OCI-LY7 (cell line): ENCODE data around the gene SNRNP27. TPM values are rescaled to one million over a fixed set of nuclear protein-coding genes. Genes with fewer than 3 reads are reported as not detected.

Source experiments
- BruUV-seq: library from RNA; stranded (reverse); fragments of 400-500 nt; replicated peaks from 2 replicates; lab custom pipeline; 2021; lab: Mats Ljungman, UMichigan
- CTCF ChIA-PET: fragments of 300-600 bp; sonication (Branson Sonifier 250); formaldehyde crosslinking; loops from one replicate; lab custom pipeline; 2022; ENCODE audit warnings: antibody characterized with exemption; ENCODE audit not compliant: unreplicated experiment; lab: Charles Lee
- POLR2A ChIA-PET: fragments of 300-600 bp; sonication (Branson Sonifier 250); formaldehyde crosslinking; loops from one replicate; lab custom pipeline; 2022; ENCODE audit warnings: antibody characterized with exemption; lab: Charles Lee
- DNase-seq: peaks from one replicate; pipeline ENCODE4 v3.0.0-alpha.2; 2015; ENCODE audit warnings: low spot score
- H2AFZ ChIP-seq: fragments of 200-600 bp; sonication (generic), shearing (Covaris generic); 2 replicates; pipeline ENCODE4 v1.6.1; 2014; ENCODE audit warnings: mild to moderate bottlenecking, antibody characterized with exemption, low read length, moderate library complexity
- H3K27ac ChIP-seq: fragments of 200-600 bp; sonication (generic); 2 replicates; pipeline ENCODE4 v1.5.1; 2014; ENCODE audit warnings: mixed run types, low read depth, mild to moderate bottlenecking, moderate library complexity, low read length, inconsistent platforms; ENCODE audit not compliant: poor library complexity, severe bottlenecking
- H3K36me3 ChIP-seq: fragments of 200-600 bp; sonication (generic); 2 replicates; pipeline ENCODE4 v1.6.1; 2014; ENCODE audit warnings: mild to moderate bottlenecking, antibody characterized with exemption, low read length, moderate library complexity, mixed read lengths; ENCODE audit not compliant: insufficient read depth
- H3K4me1 ChIP-seq: fragments of 200-600 bp; sonication (generic); 2 replicates; pipeline ENCODE4 v1.5.1; 2014; ENCODE audit warnings: mild to moderate bottlenecking, low read length; ENCODE audit not compliant: insufficient read depth, poor library complexity, severe bottlenecking
- H3K4me2 ChIP-seq: fragments of 200-600 bp; sonication (generic); 2 replicates; pipeline ENCODE4 v1.6.1; 2014; ENCODE audit warnings: mild to moderate bottlenecking, low read length
- H3K4me3 ChIP-seq: fragments of 200-600 bp; sonication (generic); 2 replicates; pipeline ENCODE4 v1.5.1; 2014; ENCODE audit warnings: mild to moderate bottlenecking, low read depth, low read length; ENCODE audit not compliant: poor library complexity, severe bottlenecking
- H3K79me2 ChIP-seq: fragments of 200-600 bp; sonication (generic); 2 replicates; pipeline ENCODE4 v1.6.1; 2016; ENCODE audit warnings: low read depth, mild to moderate bottlenecking, low read length, moderate library complexity, mixed read lengths; ENCODE audit not compliant: insufficient read depth
- H3K9me2 ChIP-seq: fragments of 200-600 bp; sonication (generic); 2 replicates; pipeline ENCODE4 v1.6.1; 2016; ENCODE audit warnings: mild to moderate bottlenecking, low read length, mixed read lengths; ENCODE audit not compliant: insufficient read depth
- H3K9me3 ChIP-seq: fragments of 200-600 bp; sonication (generic); 2 replicates; pipeline ENCODE4 v1.6.1; 2014; ENCODE audit warnings: mild to moderate bottlenecking, mixed run types, low read length, mixed read lengths
- H4K20me1 ChIP-seq: fragments of 200-600 bp; sonication (generic); 2 replicates; pipeline ENCODE4 v1.6.1; 2014; ENCODE audit warnings: mild to moderate bottlenecking, antibody characterized with exemption, low read length, moderate library complexity, mixed read lengths; ENCODE audit not compliant: insufficient read depth
- EZH2phosphoT487 ChIP-seq: fragments of 200-600 bp; sonication (generic); IDR thresholded peaks from 2 replicates; pipeline ENCODE4 v1.6.1; 2018; ENCODE audit warnings: low read depth, borderline replicate concordance, mild to moderate bottlenecking, mixed run types, antibody characterized with exemption, low read length, moderate library complexity, mixed read lengths
- intact Hi-C: fragments of 100-400 bp; cut with micrococcal nuclease; formaldehyde crosslinking; loops from one replicate; pipeline ENCODE4 v1.10.0; 2022; ENCODE audit not compliant: unreplicated experiment
- total RNA-seq, 2 experiments: library from RNA; depleted of rRNA in 1 of 2; stranded (reverse); fragments of >200 nt in 1 of 2; shearing (Covaris generic) in 1 of 2; gene quantifications; 2 replicates each; pipeline ENCODE4 v1.2.3, GENCODE V29; 2014 to 2022
- TF ChIP-seq, protein P1 (sequence below): fragments of 200-600 bp; sonication (generic); conservative IDR thresholded peaks from 2 replicates; pipeline ENCODE4 v1.5.1; 2014; ENCODE audit warnings: mild to moderate bottlenecking, antibody characterized with exemption, low read length, moderate library complexity, mixed read lengths

Gene SNRNP27
- total RNA-seq, 2 experiments from 2014 or later = 42.2 to 76.0 TPM

DNA sequence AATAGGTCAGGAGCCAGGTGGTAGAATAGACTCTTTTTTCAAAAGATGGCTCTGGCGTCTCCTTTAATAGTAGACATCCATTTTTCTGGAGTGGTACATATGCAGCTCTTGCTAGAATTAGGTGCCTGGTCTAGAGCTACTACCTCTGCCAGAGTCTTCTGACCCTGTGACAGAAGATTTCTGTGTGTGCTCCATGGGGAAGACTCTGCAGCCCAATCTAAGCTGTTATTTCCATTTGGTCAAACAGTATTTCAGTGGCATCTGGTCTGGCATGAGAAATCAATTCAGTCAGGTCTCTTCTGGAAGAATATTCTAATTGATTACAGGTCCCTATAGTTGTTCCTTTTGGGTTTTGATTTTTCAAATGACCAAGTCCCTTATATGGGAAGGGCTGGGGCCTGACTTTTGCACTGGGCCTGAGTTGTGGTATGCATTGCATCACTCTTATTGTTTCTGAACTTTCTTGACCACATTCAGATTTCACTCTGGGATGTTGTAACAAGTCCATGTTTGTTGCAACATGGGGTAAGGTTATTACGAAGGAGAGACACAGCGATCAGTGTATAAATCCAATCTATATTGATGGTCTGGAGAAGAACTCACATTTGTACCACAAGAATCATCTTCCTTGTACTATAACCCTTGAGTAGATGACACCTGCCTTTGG, 33.2 kb downstream of the SNRNP27 start:
- no peak overlapping the region for H2AFZ ChIP-seq
- POLR2A ChIA-PET = no interaction called here

DNA sequence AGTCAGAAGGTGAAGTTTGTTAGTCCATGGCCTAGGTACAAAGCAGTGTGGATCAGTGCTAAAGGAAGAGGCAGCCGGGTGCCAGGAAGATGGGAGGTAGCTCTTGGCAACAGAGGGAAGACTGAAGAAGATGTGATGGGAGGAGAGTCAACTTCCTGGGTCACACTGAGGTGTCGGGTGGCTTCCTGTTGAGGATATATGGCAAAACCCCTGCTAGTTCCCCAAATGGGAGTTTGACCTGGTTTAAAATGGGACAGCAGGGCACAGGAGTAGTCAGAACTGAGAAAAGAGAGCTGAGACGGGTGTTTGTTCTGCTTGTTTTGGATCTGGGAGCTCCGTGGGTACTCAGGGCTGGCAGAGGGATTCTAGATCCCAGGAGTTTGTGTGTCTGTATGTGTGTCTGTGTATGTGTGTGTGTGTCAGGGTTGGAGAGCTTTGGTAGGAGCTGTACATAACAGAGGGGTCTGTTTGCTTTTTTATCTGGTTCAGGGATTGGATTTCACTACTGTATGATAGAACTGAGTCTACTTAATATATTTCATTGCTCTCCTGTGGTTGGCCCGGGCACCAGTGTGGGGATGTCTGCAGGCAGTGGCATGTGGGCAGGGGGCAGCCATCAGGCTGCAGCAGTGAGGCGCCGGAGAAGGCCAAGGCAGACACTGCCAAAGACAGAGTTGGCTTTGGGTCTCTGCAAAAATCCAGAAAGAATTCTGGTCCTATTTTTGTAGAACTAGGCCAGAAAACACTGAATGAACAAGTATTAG, 38.3 kb downstream of the SNRNP27 start:
- BruUV-seq = no TSS peak

More for the DNA sequence above, 33.2 kb downstream of the SNRNP27 start:
- no peaks in the 10 kb centered on the region for H4K20me1 ChIP-seq
- no peak overlapping the region for H3K4me3 ChIP-seq
- CTCF ChIA-PET = no interaction called here
- no peak overlapping the region for H3K27ac ChIP-seq
- peaks cover 4% of the 10 kb centered on the region for H3K4me1 ChIP-seq
- no peaks in the 10 kb centered on the region for H3K9me3 ChIP-seq
- H3K9me2 ChIP-seq = no peaks in the 10 kb centered on the region
- TF ChIP-seq, protein P1, sequence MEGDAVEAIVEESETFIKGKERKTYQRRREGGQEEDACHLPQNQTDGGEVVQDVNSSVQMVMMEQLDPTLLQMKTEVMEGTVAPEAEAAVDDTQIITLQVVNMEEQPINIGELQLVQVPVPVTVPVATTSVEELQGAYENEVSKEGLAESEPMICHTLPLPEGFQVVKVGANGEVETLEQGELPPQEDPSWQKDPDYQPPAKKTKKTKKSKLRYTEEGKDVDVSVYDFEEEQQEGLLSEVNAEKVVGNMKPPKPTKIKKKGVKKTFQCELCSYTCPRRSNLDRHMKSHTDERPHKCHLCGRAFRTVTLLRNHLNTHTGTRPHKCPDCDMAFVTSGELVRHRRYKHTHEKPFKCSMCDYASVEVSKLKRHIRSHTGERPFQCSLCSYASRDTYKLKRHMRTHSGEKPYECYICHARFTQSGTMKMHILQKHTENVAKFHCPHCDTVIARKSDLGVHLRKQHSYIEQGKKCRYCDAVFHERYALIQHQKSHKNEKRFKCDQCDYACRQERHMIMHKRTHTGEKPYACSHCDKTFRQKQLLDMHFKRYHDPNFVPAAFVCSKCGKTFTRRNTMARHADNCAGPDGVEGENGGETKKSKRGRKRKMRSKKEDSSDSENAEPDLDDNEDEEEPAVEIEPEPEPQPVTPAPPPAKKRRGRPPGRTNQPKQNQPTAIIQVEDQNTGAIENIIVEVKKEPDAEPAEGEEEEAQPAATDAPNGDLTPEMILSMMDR = no peak
- TF ChIP-seq EZH2phosphoT487 = no peak
- DNase-seq = no peak
- intact Hi-C loops = no loop called here
- H3K36me3 ChIP-seq = no peaks in the 10 kb centered on the region
- H3K79me2 ChIP-seq = no peaks in the 10 kb centered on the region
- BruUV-seq = no TSS peak
- no peak overlapping the region for H3K4me2 ChIP-seq

More for the DNA sequence above, 38.3 kb downstream of the SNRNP27 start:
- Histone ChIP-seq H3K4me1 (peaks cover 14% of the 10 kb centered on the region), H4K20me1 (no peaks in the 10 kb centered on the region), H3K79me2 (no peaks in the 10 kb centered on the region), H3K27ac (no peak overlapping the region), H3K36me3 (no peaks in the 10 kb centered on the region), H3K4me3 (no peak overlapping the region), H3K4me2 (no peak overlapping the region), H3K9me2 (no peaks in the 10 kb centered on the region), H2AFZ (no peak overlapping the region; the same call in 1 of the 2 replicates), H3K9me3 (no peaks in the 10 kb centered on the region)
- intact Hi-C loops = no loop called here
- CTCF ChIA-PET = no interaction called here
- POLR2A ChIA-PET = interaction anchor here (0.5 to 1.5 kb wide), 3 partner anchors 9 to 227 kb away, joined by 3 to 8 read pairs (median 4); no protein-coding TSS in a partner anchor
- TF ChIP-seq, protein P1 = no peak
- no peak for TF ChIP-seq EZH2phosphoT487
- no peak for DNase-seq
